ENCODE data around the gene ACTR2.
"Not testable (repeated sequence)": the region's sequence is repeated elsewhere in the genome, so short reads cannot be mapped to it uniquely, and the experiment has no call there.

Gene ACTR2

GRCh38 chr2:65227456-65228262 lies at the start of gene ACTR2:
TSS of gene ACTR2 (plus strand) at chr2:65227831. CDS start at chr2:65227910, 79 bp downstream.
- in situ Hi-C loops (cut with HindIII; ENCODE audit: low sequenced_read_pairs), result no loop called here

- in situ Hi-C loops (cut with HindIII; ENCODE audit: low sequenced_read_pairs), result no loop called here
Observed at GRCh38 chr2:65182570-65182969, 45.1 kb upstream of the ACTR2 start.

GRCh38 chr2:65183406-65183805 lies 44.2 kb upstream of the ACTR2 start:
- in situ Hi-C loops (cut with HindIII; ENCODE audit: low sequenced_read_pairs), result not testable (repeated sequence)

GRCh38 chr2:65185012-65185411 lies 42.6 kb upstream of the ACTR2 start:
- in situ Hi-C loops (cut with HindIII; ENCODE audit: low sequenced_read_pairs), result no loop called here

GRCh38 chr2:65186093-65186868 lies 41.4 kb upstream of the ACTR2 start:
- in situ Hi-C loops (cut with HindIII; ENCODE audit: low sequenced_read_pairs), result no loop called here

GRCh38 chr2:65186872-65187851 lies 40.5 kb upstream of the ACTR2 start:
- in situ Hi-C loops (cut with HindIII; ENCODE audit: low sequenced_read_pairs), result no loop called here

- in situ Hi-C loops (cut with HindIII; ENCODE audit: low sequenced_read_pairs), result no loop called here
Observed at GRCh38 chr2:65193446-65193845, 34.2 kb upstream of the ACTR2 start.

- in situ Hi-C loops (cut with HindIII; ENCODE audit: low sequenced_read_pairs), result loop anchor here (5.0 kb wide), 1 partner anchor 61 kb away; no protein-coding TSS in a partner anchor
Observed at GRCh38 chr2:65198737-65199136, 28.9 kb upstream of the ACTR2 start.

- in situ Hi-C loops (cut with HindIII; ENCODE audit: low sequenced_read_pairs), result loop anchor here (5.0 kb wide), 1 partner anchor 62 kb away; no protein-coding TSS in a partner anchor
Observed at GRCh38 chr2:65199166-65199565, 28.5 kb upstream of the ACTR2 start.

GRCh38 chr2:65199891-65200290 lies 27.7 kb upstream of the ACTR2 start:
- in situ Hi-C loops (cut with HindIII; ENCODE audit: low sequenced_read_pairs), result loop anchor here (5.0 kb wide), 1 partner anchor 63 kb away; no protein-coding TSS in a partner anchor

- in situ Hi-C loops (cut with HindIII; ENCODE audit: low sequenced_read_pairs), result no loop called here
Observed at GRCh38 chr2:65204461-65205210, 23.0 kb upstream of the ACTR2 start.

GRCh38 chr2:65212115-65212514 lies 15.5 kb upstream of the ACTR2 start:
- in situ Hi-C loops (cut with HindIII; ENCODE audit: low sequenced_read_pairs), result no loop called here

GRCh38 chr2:65212619-65213018 lies 15.0 kb upstream of the ACTR2 start:
- in situ Hi-C loops (cut with HindIII; ENCODE audit: low sequenced_read_pairs), result no loop called here

- in situ Hi-C loops (cut with HindIII; ENCODE audit: low sequenced_read_pairs), result no loop called here
Observed at GRCh38 chr2:65213035-65213434, 14.6 kb upstream of the ACTR2 start.

- in situ Hi-C loops (cut with HindIII; ENCODE audit: low sequenced_read_pairs), result no loop called here
Observed at GRCh38 chr2:65214361-65214760, 13.3 kb upstream of the ACTR2 start.

- in situ Hi-C loops (cut with HindIII; ENCODE audit: low sequenced_read_pairs), result no loop called here
Observed at GRCh38 chr2:65214843-65215242, 12.8 kb upstream of the ACTR2 start.

GRCh38 chr2:65215946-65216345 lies 11.7 kb upstream of the ACTR2 start:
- in situ Hi-C loops (cut with HindIII; ENCODE audit: low sequenced_read_pairs), result no loop called here

GRCh38 chr2:65220432-65221131 lies 7.0 kb upstream of the ACTR2 start:
- in situ Hi-C loops (cut with HindIII; ENCODE audit: low sequenced_read_pairs), result no loop called here

GRCh38 chr2:65221275-65221674 lies 6.4 kb upstream of the ACTR2 start:
- in situ Hi-C loops (cut with HindIII; ENCODE audit: low sequenced_read_pairs), result not testable (repeated sequence)

All from endothelial cell of hepatic sinusoid (primary cell).